D721Med (cell line): Measurements from ENCODE around the gene FES.

Experiments used
- DNase-seq: peaks from one replicate; pipeline ENCODE4 v3.0.0; 2011; ENCODE audit warnings: low spot score; ENCODE audit not compliant: insufficient read length
- FAIRE-seq: peaks from 2 replicates; lab custom pipeline; 2011; peaks lifted over from hg19 to GRCh38; lab: Jason Lieb, UNC
- CTCF ChIP-seq: IDR thresholded peaks from 2 replicates; pipeline ENCODE4 v1.5.1; 2012; ENCODE audit warnings: mild to moderate bottlenecking, control low read depth; ENCODE audit not compliant: insufficient read depth; ENCODE audit errors: missing control alignments

The FES gene

DNA sequence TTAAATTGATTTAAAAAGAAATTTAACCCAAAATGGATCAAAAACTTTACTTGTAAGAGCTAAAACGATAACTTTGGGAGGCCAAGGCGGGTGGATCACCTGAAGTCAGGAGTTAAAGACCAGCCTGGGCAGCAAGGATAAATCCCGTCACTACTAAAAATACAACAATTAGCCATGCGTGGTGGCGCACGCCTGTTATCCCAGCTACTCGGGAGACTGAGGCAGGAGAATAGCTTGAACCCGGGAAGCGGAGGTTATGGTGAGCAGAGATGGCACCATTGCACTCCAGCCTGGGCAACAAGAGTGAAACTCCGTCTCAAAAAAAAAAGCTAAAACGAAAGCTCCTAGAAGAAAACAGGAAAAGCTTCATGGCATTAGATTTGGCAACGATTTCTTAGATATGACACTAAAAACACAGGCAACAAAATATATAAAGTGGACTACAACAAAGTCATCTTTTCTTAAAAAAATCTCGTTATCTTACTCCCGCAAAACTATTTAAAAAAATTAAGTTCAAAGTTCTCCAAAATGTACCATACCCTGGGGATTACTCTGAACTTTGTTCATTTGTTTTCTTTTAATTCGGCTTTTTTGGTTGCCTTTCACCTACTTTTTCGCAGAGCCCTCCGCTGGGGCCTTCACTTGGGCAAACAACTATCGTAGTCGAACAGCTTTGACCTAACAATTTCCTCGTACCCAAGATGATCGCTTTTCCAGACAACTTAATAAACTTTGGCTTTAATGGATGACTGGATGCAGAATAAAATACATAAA is 45.1 kb downstream of the FES start:
- DNase-seq (no peak), FAIRE-seq (no peak)
- TF ChIP-seq CTCF, result no peak

DNA sequence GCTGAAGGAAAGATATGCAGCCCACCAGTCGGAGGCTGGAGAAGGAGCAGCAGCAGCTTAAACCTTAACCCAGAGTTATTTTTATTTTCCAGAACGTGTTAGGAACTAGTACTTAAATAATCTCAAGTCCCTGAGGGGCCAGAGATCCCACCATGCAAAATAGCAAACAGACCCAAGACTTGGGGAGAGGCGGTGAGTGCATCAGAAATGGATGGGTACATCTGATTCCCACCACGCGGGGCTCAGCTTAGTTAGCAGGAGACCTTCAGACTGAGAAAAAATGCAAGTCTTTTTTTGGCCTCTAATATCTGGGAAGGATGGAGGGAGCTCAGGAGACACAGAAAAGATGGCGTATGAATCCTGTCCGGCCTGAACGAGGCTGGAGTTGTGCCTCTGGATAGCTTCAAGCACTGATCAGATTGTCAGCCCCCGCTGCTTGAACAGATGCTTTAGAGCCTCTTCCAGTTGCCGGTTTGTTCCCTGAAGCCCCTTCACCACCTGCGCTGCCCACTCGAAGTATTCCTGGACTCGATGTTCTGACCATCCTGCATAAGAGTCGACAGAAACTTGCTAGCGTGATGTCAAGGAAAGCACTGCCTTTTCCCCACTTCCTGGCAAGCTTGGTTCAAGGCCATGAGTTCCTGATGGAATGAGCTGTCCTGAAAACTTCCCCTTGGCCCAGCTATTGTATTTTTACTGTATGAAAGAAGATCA is 46.7 kb downstream of the FES start:
- DNase-seq (no peak), FAIRE-seq (no peak)
- TF ChIP-seq CTCF, result no peak

GRCh38 chr15:90931575-90931827 is 47.2 kb downstream of the FES start:
- FAIRE-seq, result no peak
- DNase-seq, result no peak

GRCh38 chr15:90931828-90932659 is 47.7 kb downstream of the FES start, which contains the start of gene HDDC3:
HDDC3 (minus strand) TSS chr15:90932549; CDS start chr15:90932540, 9 bp downstream.
- DNase-seq, result peak; percentile 94
- FAIRE-seq, result no peak

More at GRCh38 chr15:90931575-90931827, 47.2 kb downstream of the FES start:
- TF ChIP-seq CTCF, result no peak

GRCh38 chr15:90932660-90932991 is 48.3 kb downstream of the FES start:
- DNase-seq, result no peak
- FAIRE-seq, result no peak
- TF ChIP-seq CTCF, result no peak

More at GRCh38 chr15:90931828-90932659, 47.7 kb downstream of the FES start, which contains the start of gene HDDC3:
- peak; percentile 67 for TF ChIP-seq CTCF

DNA sequence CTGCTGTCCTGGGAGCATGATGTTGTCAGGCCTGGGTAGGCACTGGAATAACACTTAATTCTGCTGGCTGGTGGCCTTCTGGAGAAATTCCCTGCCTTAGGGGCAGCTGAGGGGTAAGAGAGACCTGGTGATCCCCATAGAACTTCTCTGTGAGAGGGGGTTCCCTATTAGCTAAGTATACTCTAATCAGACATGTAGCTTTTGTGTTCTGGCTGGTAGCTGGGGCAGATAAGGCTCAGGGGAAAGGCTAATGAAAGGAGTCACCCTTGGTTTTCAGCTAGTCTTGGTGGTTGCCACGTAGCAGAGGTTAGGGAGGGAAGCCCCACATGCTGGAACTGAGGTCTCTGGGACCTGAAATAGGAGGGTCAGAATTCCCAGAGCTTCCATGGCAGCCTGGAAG is 49.0 kb downstream of the FES start:
- no peak for DNase-seq

More for the DNA sequence above, 49.0 kb downstream of the FES start:
- no peak for FAIRE-seq
- TF ChIP-seq CTCF, result no peak
